ENCODE results near the gene VARS1. TPM values are rescaled to one million over a fixed set of nuclear protein-coding genes. Genes with fewer than 3 reads are reported as not detected.
A peak's percentile ranks its signal among the peaks of the same experiment; 100 is the strongest.
"Not testable (repeated sequence)": the region's sequence is repeated elsewhere in the genome, so short reads cannot be mapped to it uniquely, and the experiment has no call there.

Gene VARS1
- total RNA-seq, 1 donor from 2014 or later, result 56.4 TPM

DNA sequence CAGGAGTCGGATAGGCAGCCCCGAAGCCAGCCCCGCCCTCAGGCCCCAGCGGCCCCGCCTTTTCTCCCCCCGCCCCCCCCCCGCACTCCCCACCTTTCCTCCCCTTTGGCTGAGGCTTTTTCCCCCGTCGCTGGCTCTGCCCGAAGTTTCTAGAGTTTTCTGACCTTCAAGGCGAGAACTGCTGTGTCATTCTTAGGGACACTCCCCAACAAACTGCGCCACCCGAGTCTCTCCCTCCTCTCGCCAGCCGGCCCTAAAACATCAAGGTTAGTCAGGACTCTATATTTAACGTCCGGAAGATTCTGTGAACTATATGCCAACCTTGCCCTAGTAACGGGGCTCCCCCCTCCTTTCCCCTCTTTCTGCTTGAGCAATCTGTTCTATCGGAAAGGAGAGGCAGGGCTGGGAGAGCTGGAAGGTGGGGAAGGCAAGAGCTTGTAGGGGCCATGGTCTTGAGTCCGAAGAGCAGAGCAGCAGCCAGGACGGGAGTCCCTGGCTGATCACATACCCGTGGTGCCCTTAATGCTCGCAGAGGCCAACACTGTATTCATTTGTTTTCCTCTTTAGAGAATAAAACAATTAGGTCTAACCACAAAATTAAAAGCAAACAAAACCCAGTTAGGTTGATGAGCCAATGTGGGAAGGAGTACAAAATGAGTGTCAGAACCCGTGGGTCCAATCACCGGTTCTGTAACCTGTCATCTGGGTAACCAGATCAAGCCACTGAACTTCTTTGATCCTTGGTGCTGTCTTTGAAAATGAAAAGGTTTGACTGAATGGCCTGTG lies 26.7 kb upstream of the VARS1 start:
- peak; percentile 88 for DNase-seq (ENCODE audit: low read depth)

DNA sequence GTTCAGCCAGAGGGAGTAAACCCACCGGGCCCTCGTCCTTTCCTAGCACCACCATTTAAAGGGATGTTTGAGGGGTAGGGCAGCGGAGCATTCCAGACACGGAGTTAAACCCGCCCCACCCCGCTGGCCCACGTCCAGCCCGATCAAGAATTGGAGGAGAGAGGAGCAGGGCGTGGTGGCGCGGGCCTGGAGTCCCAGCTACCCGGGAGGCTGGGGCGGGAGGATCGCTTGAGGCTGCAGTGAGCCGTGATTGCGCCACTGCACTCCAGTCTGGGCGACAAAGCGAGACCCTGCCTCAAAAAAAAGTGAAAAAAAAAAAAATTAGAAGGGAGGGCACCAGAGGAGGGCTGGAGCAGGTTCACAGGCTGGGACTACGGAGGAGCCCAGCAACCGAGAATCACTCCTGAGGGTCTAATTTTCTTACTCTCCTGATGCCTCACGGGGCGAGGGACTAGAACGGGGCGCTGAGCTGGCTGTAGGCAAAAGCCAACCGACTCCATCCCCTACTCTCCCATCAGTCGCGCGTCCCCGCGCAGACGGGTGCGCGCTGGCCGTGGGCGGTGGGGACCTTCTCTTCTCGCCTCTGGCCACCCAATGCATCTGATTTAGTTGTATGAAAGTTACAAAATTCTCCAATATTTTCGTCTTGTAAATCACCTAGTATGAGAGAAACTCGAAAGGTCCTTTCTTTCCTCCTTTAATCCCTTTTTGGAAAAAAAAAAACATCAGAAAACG lies 25.9 kb upstream of the VARS1 start:
- DNase-seq (ENCODE audit: low read depth), result peak; percentile 75

DNA sequence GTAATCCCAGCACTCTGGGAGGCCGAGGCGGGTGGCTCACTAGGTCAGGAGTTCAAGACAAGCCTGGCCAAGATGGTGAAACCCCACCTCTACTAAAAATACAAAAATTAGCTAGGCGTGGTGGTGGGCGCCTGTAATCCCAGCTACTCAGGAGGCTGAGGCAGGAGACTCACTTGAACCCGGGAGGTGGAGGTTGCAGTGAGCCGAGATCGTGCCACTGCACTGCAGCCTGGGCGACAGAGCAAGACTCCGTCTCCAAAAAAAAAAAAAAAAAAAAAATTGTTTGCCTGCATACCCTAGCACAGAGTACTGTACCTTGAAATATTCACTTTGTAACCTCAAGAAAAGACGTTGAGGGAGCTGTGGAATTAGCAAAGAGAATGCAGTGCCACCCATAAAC lies 24.8 kb upstream of the VARS1 start:
- DNase-seq (ENCODE audit: low read depth), result not testable (repeated sequence)

DNA sequence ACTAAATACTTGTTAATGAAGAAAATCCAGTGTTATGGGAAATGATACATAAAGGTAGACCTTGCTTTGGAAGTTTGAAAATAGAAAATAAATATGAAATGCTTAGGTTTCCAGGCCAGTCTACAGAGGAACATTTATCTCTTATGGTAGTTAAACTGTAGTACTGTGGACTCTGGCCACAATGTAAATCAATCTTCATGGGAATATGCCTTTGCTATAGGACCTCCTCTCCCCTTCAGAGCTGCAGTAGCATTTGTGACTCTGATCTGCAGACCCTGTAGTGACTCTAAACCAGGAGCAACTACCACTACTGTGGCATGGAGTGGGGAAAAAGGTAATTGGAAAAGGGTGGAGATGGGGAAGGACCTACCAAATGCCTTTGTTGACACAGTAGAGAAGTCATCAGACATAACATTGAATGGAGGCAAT lies 24.3 kb upstream of the VARS1 start:
- no peak for DNase-seq (ENCODE audit: low read depth)

DNA sequence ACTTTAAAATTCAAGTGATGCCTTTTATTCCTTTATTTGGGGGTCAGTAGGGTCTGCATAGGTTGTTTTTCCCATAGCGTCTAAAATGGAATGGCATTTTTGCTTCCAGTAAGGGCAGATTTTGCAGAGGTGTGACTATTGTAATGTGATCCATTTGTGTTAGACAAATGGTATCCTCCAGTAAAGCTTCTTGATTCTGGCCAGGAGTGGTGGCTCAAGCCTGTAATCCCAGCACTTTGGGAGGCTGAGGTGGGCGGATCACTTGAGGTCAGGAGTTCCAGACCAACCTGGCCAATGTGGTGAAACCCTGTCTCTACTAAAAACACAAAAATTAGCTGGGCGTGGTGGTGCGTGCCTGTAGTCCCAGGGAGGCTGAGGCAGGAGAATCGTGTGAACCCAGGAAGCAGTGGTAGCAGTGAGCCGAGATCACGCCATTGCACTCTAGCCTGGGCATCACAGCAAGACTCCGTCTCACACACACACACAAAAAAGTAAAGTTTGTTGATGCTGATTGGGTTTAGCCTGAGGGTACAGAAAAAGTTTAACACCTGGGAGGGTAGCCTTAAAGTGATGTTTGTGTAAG lies 22.5 kb upstream of the VARS1 start:
- not testable (repeated sequence) for DNase-seq (ENCODE audit: low read depth)

DNA sequence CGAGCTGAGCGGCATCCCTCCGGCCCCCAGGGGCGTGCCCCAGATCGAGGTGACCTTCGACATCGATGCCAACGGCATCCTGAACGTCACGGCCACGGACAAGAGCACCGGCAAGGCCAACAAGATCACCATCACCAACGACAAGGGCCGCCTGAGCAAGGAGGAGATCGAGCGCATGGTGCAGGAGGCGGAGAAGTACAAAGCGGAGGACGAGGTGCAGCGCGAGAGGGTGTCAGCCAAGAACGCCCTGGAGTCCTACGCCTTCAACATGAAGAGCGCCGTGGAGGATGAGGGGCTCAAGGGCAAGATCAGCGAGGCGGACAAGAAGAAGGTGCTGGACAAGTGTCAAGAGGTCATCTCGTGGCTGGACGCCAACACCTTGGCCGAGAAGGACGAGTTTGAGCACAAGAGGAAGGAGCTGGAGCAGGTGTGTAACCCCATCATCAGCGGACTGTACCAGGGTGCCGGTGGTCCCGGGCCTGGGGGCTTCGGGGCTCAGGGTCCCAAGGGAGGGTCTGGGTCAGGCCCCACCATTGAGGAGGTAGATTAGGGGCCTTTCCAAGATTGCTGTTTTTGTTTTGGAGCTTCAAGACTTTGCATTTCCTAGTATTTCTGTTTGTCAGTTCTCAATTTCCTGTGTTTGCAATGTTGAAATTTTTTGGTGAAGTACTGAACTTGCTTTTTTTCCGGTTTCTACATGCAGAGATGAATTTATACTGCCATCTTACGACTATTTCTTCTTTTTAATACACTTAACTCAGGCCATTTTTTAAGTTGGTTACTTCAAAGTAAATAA lies 21.8 kb upstream of the VARS1 start:
- not testable (repeated sequence) for DNase-seq (ENCODE audit: low read depth)

DNA sequence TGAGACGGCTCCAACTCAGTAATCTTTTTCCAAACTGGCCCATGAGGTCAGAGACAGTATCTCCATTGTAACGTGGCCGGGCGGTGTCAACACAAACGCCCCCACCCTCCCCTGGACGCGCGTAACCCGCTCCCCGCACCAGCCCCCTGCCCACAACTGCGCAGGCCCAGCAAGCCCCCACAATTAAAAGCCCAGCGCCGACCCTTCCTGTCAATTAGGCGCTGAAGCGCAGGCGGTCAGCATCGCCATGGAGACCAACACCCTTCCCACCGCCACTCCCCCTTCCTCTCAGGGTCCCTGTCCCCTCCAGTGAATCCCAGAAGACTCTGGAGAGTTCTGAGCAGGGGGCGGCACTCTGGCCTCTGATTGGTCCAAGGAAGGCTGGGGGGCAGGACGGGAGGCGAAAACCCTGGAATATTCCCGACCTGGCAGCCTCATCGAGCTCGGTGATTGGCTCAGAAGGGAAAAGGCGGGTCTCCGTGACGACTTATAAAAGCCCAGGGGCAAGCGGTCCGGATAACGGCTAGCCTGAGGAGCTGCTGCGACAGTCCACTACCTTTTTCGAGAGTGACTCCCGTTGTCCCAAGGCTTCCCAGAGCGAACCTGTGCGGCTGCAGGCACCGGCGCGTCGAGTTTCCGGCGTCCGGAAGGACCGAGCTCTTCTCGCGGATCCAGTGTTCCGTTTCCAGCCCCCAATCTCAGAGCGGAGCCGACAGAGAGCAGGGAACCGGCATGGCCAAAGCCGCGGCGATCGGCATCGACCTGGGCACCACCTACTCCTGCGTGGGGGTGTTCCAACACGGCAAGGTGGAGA lies 19.7 kb upstream of the VARS1 start, which contains the start of the genes HSPA1A and HSPA1L:
Gene HSPA1A (plus strand): TSS at position 519 of the 814 bp plus-strand sequence. CDS start 214 bp downstream, at position 733.
Gene HSPA1L (minus strand): TSS at position 259 of the 814 bp plus-strand sequence. CDS start 3,311 bp downstream, outside the sequence.
- DNase-seq (ENCODE audit: low read depth), result peak; percentile 98

DNA sequence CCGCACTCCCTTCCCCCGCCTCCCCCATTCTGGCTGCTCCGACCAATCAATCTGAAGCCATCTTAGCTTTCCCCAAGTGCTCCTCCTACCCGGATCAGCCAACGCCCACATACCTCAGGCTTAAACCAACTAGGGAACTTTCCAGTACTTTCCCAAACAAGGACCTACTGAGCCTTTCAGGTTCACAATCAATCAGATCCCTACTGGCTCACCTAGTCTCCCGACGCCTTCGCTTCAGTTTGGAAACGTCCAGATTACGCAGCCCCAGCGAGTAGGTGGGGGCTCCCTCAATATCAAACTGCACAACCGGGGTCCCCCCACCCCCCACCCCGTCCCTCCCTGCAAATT lies 19.1 kb upstream of the VARS1 start:
- DNase-seq (ENCODE audit: low read depth), result peak; percentile 98

DNA sequence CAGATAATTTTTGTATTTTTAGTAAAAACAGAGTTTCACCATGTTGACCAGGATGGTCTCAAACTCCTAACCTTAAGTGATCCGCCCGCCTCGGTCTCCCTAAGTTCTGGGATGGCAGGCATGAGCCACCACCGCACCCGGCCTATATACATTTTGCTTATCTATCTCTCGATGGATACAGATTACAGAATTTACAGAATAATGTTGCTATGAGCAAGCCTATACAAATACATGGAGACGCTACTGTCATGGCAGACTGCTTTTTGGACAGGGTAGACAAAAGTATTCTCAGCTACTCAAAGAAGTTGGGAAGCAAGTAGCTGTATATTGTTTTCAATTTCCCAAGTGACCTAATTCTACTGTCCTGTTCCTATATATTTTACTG lies 17.9 kb upstream of the VARS1 start:
- DNase-seq (ENCODE audit: low read depth), result no peak

DNA sequence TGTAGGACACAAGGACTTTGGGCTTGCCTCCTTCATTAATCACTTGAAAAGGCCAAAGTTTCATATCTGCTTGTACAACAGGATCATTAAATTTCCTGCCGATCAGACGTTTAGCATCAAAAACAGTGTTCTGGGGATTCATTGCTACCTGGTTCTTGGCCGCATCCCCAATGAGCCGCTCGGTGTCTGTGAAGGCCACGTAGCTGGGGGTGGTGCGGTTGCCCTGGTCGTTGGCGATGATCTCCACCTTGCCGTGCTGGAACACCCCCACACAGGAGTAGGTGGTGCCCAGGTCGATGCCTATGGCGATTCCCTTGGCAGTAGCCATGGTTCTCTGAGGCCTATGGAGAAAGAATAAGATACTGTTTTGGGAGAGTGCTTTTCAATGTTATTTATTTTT lies 16.1 kb upstream of the VARS1 start:
- DNase-seq (ENCODE audit: low read depth), result no peak

DNA sequence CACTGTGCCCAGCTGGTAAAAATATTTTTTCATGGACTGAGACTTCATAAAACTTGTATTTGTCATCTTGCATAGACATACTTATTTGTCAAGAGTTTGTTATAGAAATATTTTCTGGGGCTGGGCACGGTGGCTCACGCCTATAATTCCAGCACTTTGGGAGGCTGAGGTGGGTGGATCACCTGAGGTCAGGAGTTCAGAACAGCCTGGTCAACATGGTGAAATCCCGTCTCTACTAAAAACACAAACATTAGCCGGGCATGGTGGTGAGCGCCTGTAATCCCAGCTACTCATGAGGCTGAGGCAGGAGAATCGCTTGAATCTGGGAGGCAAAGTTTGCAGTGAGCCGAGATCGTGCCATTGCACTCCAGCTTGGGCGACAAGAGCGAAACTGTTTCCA lies 13.0 kb upstream of the VARS1 start:
- not testable (repeated sequence) for DNase-seq (ENCODE audit: low read depth)

DNA sequence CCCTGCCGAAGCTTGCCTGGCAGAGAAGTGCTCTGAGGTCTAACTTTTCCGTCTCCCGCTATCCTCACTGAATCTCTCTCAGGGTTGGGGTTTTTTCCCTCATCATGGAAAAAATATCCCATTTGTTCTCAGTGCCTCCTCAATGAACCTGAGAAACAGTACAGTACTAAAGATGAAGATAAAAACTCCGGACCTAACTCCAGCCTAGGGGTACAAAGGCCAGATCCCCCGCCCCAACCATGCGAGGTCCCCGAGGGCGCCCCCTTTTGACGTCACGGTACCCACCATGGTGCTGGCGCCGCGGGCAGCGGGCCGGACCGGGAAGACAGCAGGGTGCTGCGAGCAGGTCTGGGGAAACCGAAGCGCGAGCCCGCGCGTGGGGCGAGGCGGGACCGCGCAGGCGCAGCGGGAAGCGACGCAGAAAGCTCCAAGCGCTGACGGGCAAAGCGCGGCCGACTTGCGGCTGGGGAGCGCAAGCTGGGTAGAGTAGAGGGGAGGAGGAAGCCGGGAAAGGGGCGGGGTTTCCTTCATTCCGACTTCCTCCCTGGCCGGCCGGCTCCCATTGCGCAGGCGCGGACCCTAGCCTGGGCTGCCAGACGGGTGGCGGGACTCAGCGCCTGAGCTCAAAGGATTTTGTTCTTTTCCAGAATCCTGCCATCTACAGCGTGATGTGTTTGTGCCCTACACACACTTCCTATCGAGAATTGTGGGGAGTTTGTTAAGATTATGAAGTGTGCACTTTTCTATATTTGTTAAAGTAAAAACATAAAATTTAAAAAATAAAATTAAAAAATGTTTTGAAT lies 11.1 kb upstream of the VARS1 start, which contains the start of gene LSM2:
Gene LSM2 (minus strand): TSS at position 497 of the 803 bp plus-strand sequence. CDS start 209 bp downstream, at position 288.
- peak; percentile 98 for DNase-seq (ENCODE audit: low read depth)

DNA sequence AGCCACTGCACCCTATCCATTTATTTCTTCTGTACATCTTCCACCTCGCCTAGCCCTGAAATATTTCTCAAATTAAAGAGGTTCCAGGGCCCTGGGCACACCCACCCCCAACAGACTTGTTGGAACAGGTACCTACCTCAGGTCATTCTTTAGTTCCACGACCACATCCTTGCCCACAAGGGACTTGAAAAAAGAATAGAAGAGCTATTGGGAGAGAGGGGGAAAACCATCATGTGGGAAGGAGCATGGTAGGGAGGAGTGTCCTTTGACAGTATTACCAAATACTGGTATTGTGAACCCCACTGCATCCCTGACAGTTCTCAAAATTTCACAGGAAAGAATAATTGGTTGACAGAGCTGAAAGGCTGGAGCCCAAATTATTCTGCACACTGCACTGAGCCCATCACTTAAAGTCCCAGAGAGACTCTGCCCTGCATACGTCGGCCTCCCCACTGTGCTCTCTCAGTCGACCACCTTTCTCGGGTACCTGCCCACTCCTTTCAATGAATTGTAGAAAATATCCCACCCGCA lies 10.5 kb upstream of the VARS1 start:
- no peak for DNase-seq (ENCODE audit: low read depth)

DNA sequence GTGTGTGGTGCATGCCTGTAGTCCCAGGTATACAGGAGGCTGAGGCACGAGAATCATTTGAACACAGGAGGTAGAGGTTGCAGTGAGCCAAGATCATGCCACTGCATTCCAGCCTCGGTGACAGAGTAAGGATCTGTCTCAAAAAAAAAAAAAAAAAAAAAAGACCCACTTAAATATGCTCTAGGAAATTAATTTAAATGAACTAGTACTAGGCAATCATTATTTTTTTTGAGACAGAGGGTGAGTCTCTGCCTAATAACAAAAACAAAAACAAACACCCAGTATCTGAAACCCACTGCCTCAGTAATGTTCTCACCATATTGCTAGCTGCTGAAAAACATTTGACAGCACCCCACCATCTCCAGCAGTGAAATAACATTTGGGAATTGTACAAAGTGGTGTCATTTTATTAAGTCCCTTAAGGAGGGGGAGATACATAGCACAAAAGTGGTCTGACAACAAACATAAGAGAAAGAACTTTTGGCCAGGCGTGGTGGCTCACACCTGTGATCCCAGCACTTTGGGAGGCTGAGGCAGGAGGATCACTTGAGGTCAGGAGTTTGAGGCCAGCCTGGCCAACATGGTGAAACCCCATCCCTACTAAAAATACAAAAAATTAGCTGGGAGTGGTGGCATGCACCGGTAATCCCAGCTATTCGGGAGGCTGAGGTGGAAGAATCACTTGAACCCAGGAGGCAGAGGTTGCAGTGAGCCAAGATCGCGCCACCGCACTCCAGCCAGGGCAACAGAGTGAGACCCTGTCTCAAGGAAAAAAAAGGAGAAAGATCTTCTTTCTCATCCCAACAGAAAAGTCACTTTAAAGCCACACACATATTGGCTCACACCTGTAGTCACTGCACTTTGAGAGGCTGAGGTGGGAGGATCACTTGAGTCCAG lies 5.7 kb upstream of the VARS1 start:
- not testable (repeated sequence) for DNase-seq (ENCODE audit: low read depth)

DNA sequence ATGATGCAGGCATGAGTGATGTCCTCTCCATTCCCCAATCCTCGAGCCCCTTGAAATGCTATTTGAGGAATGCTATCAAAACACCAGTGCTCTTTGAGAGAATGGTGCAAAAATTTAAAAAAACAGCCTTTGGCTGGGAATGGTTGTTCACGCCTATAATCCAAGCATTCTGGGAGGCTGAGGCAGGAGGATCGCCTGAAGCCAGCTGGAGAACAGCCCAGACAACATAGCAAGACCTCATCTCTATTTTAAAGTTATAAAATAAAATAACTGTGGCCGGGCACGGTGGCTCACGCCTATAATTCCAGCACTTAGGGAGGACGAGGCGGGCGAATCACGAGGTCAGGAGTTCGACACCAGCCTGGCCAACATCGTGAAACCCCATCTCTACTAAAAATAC lies 4.2 kb upstream of the VARS1 start:
- no peak for DNase-seq (ENCODE audit: low read depth)

DNA sequence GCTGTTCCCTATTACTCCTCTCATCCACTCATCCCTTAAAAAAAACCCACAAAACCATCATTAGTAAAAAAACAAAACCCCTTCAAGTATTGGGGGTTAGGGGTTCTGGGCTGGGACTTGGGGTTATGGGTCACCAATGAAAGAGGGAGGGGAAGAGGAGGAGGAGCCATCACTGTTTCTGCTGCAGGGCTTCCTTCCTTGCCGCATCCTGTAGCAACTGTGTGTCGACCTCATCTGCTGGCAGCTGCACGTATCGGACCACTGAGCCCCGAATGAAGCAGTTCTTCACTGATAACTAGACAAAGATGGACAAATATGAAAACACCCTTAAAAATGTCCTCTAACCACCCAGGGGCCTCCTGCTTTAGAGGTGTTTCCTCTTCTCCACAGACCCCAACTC lies 2.0 kb upstream of the VARS1 start:
- DNase-seq (ENCODE audit: low read depth), result no peak

DNA sequence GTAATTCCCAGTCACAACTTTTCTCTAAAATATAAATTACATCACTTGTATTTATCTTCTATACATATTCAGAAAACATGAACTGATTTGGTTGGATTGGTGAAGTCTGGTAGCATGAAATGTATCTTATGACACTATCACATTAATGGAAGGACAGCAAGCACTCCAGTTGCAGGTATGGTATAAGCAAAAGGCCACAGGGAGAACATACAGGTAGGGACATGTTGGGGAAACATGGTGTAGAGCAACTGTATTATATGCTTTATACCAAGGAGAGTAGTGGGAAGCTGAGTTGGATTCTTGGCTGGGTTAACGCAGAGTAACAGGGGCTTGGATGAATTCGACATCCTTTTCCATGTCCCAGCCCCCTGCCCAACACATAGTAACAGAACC lies 1.4 kb upstream of the VARS1 start:
- DNase-seq (ENCODE audit: low read depth), result no peak
